OCI-LY7 (cell line): ENCODE measurements around the gene FAM111B.
"Not testable (repeated sequence)": the region's sequence is repeated elsewhere in the genome, so short reads cannot be mapped to it uniquely, and the experiment has no call there.

Experiments
- CTCF ChIP-seq: fragments of 200-600 bp; sonication (generic); conservative IDR thresholded peaks from 2 replicates; pipeline ENCODE4 v1.5.1; 2014; ENCODE audit warnings: mild to moderate bottlenecking, antibody characterized with exemption, low read length, moderate library complexity, mixed read lengths
- EZH2phosphoT487 ChIP-seq: fragments of 200-600 bp; sonication (generic); IDR thresholded peaks from 2 replicates; pipeline ENCODE4 v1.6.1; 2018; ENCODE audit warnings: low read depth, borderline replicate concordance, mild to moderate bottlenecking, mixed run types, antibody characterized with exemption, low read length, moderate library complexity, mixed read lengths

DNA sequence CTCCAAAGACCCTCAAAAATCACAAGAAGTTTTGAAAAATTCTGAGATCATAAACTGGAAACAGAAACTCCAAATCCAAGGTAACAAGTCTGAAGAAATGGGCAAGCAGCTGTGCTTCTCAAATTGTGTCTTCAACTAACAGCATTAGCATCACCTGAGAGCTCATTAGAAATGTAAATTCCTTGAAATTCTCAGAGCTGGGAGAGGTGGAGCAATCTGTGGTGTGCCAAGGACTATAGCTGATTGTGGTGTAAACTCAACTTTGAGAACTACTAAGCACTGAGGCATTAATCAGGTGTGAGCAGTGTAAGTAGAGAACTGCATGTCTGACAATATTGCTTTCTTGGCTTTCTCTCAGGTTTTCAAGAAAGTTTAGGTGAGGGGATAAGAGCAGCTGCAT lies 13.5 kb upstream of the FAM111B start:
- not testable (repeated sequence) for TF ChIP-seq EZH2phosphoT487, CTCF
